ENCODE data around the gene FOXQ1. TPM values are rescaled to one million over a fixed set of nuclear protein-coding genes. Genes with fewer than 3 reads are reported as not detected.
"Not testable (repeated sequence)": the region's sequence is repeated elsewhere in the genome, so short reads cannot be mapped to it uniquely, and the experiment has no call there.

FOXQ1 gene
- total and polyA plus RNA-seq, 2 donors (not counting 3 experiments of a cell fraction or from before 2014, with no cell fraction given): not detected

DNA sequence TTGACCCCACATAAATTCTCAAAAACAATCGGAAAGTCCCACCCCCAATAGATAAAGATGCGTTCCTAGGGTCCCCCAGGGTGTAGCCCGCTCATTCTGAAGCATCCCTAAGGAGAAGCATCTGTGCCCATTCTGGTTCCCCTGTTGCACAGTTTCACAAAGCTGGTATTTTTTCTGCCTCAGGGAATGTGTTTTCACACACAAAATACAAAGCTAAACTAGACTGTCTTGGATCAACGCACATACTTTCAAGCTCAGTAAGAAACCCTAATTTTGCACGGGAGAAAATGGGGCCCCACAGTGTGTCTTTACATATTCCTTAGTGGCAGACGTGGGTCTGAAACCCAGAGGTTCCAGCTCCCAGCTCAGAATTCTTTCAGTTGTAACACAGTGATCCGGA, 6.1 kb downstream of the FOXQ1 start:
- Histone ChIP-seq H3K9me3 (replicated peaks; ENCODE audit: control insufficient read depth, insufficient read depth, low read length) (no peaks in the 10 kb centered on the region), H3K79me2 (ENCODE audit: control insufficient read depth, insufficient read depth, low read length) (no peaks in the 10 kb centered on the region), H3K4me3 (replicated peaks in 1 of 3; ENCODE audit: insufficient read depth in 1 of 3, low read depth in 1 of 3, low read length in 3 of 3) (no peak overlapping the region), H2AFZ (ENCODE audit: low read depth, low read length) (no peak overlapping the region), H3K27me3 (ENCODE audit: control insufficient read depth in 2 of 2, insufficient read depth in 2 of 2, low read length in 2 of 2) (peaks cover 21 to 31% of the 10 kb centered on the region in 2 experiments), H3K9me1 (replicated peaks; ENCODE audit: control insufficient read depth, extremely low read depth, insufficient read depth, low read length) (no peaks in the 10 kb centered on the region), H3K27ac (ENCODE audit: insufficient read depth, low read depth, low read length) (no peak overlapping the region), H3K4me1 (ENCODE audit: control insufficient read depth, extremely low read depth, insufficient read depth, low read length) (no peaks in the 10 kb centered on the region), H4K20me1 (replicated peaks; ENCODE audit: control insufficient read depth, extremely low read depth, insufficient read depth, low read length) (no peaks in the 10 kb centered on the region), H3K9ac (replicated peaks; ENCODE audit: extremely low read depth, insufficient read depth, low read length) (no peak overlapping the region), H3K36me3 (ENCODE audit: control insufficient read depth in 2 of 2, extremely low read depth in 1 of 2, insufficient read depth in 2 of 2, low read length in 2 of 2) (no peaks in the 10 kb centered on the region), H3K4me2 (ENCODE audit: insufficient read depth, low read length) (no peak overlapping the region)
- BruUV-seq (replicated peaks): no TSS peak
- FAIRE-seq (no peak), DNase-seq (ENCODE audit: low read depth, low spot score) (no peak)
- ChIA-PET POLR2A (no interaction called here), CTCF (interaction anchor here (1.3 kb wide), 1 partner anchor 596 kb away, joined by 3 read pairs; no protein-coding TSS in a partner anchor)
- intact Hi-C loops (cut with micrococcal nuclease) (no loop called here), dilution Hi-C loops (cut with MboI; ENCODE audit: extremely low pct_ligation_motif_present, low sequenced_read_pairs) (no loop called here)
- TF ChIP-seq POLR2AphosphoS5 (IDR thresholded peaks at IDR 0.05; ENCODE audit: insufficient read depth, low read depth, low read length): no peak
- no peak for TF ChIP-seq MAX (IDR thresholded peaks at IDR 0.05; ENCODE audit: insufficient read depth, insufficient read length)
- TF ChIP-seq JUN (IDR thresholded peaks at IDR 0.05; ENCODE audit: borderline replicate concordance, insufficient read depth, insufficient read length, low read depth): no peak
- TF ChIP-seq GATA2 (IDR thresholded peaks at IDR 0.05; ENCODE audit: insufficient read depth, insufficient read length, low read depth, low read length): no peak
- no peak for TF ChIP-seq CTCF (IDR thresholded peaks at IDR 0.05; ENCODE audit: extremely low read depth in 1 of 2, insufficient read depth in 1 of 2, low read depth in 1 of 2, low read length in 2 of 2)
- no peak for TF ChIP-seq EZH2 (IDR thresholded peaks at IDR 0.05; ENCODE audit: borderline replicate concordance, low read depth, low read length, severe bottlenecking)
- no peak for TF ChIP-seq MYC (IDR thresholded peaks at IDR 0.05; ENCODE audit: low read depth, low read length)

- intact Hi-C loops (cut with micrococcal nuclease); DNase-seq (ENCODE audit: low read depth, low spot score); H3K36me3 ChIP-seq (ENCODE audit: control insufficient read depth in 2 of 2, extremely low read depth in 1 of 2, insufficient read depth in 2 of 2, low read length in 2 of 2); H3K9me3 ChIP-seq (replicated peaks; ENCODE audit: control insufficient read depth, insufficient read depth, low read length); H3K4me1 ChIP-seq (ENCODE audit: control insufficient read depth, extremely low read depth, insufficient read depth, low read length); H3K79me2 ChIP-seq (ENCODE audit: control insufficient read depth, insufficient read depth, low read length); H3K9ac ChIP-seq (replicated peaks; ENCODE audit: extremely low read depth, insufficient read depth, low read length); H2AFZ ChIP-seq (ENCODE audit: low read depth, low read length); H3K9me1 ChIP-seq (replicated peaks; ENCODE audit: control insufficient read depth, extremely low read depth, insufficient read depth, low read length); H3K4me3 ChIP-seq (replicated peaks in 1 of 3; ENCODE audit: insufficient read depth in 1 of 3, low read depth in 1 of 3, low read length in 3 of 3); POLR2A ChIA-PET; H3K27ac ChIP-seq (ENCODE audit: insufficient read depth, low read depth, low read length); H4K20me1 ChIP-seq (replicated peaks; ENCODE audit: control insufficient read depth, extremely low read depth, insufficient read depth, low read length); dilution Hi-C loops (cut with MboI; ENCODE audit: extremely low pct_ligation_motif_present, low sequenced_read_pairs); H3K4me2 ChIP-seq (ENCODE audit: insufficient read depth, low read length); FAIRE-seq; BruUV-seq (replicated peaks): not testable (repeated sequence)
- CTCF ChIA-PET: interaction anchor here (1.3 kb wide), 1 partner anchor 597 kb away, joined by 3 read pairs; no protein-coding TSS in a partner anchor
- peaks cover 20 to 30% of the 10 kb centered on the region in 2 experiments for H3K27me3 ChIP-seq (ENCODE audit: control insufficient read depth in 2 of 2, insufficient read depth in 2 of 2, low read length in 2 of 2)
Measured at GRCh38 chr6:1318584-1318983, 6.7 kb downstream of the FOXQ1 start.

Data from endothelial cell of umbilical vein (primary cell).